GM18909 (cell line): ENCODE results near the gene TSPAN9.

ENCODE experiments used
- ATAC-seq: cut with Tn5 transposase; IDR thresholded peaks from one replicate; pipeline ENCODE4 v1.9.1; 2021; ENCODE audit warnings: mild to moderate bottlenecking; ENCODE audit not compliant: unreplicated experiment, poor library complexity

TSPAN9 gene

DNA sequence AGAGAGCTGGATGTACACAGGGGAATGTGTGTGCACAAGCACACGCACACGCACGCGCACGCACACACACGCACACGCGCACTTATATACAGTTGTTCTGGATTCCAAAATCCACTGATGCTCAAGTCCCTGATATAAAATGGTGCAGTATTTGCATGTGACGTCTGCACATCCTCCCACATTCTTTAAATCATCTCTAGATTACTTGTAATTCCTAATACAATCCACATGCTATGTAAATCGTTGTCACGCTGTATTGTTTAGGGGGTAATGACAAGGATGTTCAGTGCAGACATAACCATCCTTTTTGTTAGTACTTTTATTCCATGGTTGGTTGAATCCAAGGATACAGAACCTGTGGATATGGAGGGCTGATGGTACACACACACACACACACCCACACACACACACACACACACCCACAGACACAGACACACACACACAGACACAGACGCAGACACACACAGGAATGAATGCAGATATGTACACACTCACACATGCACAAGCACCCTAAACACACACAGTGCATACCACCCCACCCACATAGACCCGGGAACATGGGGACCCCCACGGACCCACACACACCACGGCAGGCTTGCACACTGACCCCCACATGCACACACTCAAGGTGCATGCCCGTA lies 225.3 kb downstream of the TSPAN9 start:
- ATAC-seq = no peak

DNA sequence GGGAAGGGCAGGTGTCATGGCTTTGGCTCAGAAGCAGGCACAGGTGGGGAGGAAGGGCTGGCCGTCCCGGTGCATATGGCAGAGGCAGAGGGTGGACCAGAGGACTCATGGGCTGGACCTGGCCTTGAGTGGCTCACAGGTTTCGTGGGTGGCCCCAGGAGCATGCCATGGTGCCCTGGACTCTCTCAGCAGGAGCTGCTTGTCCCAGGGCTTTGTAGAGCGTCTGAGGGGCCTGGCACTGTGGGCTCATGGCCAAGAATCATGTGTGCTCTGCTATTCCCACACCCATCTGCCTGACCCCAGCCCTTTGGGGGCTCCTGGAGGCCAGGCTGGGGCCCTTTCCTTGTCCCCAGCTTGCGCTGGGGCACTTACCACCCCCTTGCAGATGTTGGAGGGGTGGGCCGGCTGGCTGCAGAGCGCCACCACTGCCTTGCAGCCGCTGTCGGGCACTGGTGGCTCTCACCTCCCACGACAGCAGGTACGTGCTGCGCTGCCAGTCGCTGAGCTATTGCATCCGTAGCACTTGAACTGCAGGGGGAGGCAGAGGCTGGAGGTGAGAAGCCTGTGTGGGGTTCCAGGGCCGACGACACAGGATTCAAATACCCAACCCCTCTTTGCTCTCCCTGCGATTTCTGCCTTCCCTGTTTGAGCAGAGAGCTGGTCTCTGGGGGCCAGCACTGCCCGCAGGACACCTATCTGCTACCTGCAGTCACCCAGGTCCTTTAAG lies 226.4 kb downstream of the TSPAN9 start:
- ATAC-seq = no peak

DNA sequence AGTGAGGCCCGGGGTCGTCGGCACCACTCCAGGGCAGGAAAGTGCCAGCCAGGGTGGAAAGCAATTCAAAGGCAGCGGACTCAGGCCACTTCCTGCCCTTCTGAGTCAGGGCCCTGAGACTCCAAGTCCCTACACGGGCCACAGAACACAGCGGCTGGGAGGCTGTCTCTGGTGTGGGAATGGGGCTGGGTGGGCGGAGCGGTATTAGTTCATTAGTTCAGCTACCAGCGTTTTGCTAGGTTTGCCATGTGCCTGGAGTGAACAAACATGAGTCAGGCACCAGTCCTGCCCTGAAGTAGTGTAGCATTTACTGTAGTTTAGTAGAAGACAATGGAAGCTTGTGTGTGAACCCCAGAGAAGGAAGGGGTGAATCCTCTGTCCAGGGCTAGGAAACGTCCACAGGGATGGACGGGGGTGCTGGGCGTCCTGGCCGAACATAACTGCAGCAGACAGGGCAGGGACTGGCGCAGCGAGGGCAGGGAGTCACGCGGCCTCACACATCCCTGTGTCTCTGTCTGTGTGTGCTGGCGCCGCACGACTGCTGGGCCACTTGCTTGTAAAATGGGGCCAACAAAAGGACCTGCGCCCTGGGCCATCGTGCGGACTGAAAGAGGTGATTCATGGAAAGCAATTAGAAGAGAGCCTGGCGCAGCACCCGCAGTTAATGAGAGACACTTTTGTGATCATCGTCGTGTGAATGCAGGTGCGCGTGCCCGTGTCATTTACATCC lies 227.4 kb downstream of the TSPAN9 start:
- ATAC-seq = no peak

DNA sequence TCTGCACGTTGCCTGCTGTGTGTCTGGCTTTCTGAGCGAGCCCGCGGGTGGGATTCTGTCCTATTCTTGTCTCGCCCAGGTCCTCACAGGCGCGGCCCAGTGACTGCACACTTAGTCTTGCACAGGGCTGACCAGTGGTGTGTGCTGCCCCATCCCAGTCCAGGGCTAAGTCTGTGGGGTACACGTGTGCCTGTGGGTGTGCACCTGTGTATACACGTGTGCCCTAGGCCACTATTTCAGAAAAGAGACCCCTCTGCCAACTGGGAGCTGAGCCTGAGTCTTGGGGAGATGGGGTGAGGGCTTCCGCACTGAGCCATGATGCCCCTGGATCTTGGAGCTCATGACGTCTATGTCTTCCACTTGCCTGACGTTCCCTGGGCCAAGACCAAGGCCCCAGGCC lies 228.3 kb downstream of the TSPAN9 start:
- ATAC-seq = no peak

DNA sequence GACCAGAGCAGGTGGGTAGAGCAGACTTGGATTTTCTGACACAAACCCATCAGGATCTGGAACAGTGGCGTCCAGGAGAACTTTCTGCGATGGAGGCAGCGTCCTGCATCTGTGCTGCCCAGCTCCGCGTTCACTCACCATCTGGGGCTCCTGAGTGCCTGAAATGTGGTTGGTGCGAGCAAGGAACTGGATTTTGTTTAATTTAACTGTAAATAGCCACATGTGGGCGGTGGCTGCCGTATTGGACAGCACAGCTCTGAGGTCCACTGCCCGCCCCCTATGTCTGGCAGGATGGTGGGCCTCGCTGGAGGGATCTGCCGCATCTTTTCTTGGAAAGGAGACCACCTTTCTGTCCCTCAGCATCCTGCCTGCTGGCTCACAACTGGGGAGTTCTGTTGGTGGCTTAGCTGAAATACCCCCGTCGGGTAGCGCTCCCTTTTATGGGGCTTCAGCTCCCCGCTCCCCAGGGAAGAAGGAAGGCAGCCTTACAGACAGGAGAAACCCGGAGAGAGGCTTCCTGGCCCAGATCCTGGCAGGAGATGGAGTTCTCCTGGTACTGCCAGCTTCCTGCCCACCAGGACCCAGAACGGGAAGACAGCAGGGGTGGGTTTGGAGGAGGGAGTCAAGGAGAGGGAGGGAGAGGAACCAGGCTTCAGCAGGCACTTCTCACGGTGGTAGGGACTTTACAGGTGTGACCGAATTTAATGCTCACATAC lies 228.9 kb downstream of the TSPAN9 start:
- ATAC-seq = no peak

DNA sequence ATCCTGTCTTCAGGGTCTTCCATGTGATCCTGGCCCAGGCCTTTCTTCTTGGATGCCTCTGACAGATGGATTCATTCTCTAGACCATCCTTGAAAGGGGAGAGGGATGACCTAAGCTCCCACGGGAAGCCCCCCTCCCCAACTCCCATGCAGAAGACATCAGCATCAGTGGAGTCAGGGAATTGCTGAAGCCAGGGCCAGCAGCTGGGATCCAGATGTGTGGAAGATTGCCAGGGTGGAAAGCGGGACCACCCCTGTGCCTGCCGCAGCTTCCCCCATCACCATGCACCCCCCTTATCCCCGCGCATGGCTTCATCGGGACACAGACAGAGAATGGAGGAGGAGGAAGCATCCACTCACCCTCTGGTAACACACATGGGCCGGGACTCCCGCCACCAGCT lies 230.2 kb downstream of the TSPAN9 start:
- no peak for ATAC-seq

DNA sequence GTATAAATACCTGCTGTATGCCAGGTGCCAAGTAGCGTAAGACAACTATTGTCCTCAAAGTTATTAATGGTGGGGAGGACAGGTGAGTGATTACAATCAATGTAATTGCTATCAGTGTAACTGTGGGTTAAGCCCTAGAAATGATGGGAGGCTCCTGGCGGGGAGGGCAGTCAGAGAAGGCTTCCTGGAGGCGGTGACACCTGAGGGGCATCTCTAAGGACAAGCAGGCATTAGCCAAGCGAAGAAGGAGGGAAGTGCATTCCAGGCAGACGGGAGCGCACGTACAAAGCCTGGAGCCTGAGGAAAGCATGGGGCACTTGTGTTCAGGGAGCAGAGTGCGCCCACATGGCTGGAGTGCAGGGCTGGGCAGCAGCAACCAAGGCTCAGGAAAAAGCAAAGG lies 230.9 kb downstream of the TSPAN9 start:
- no peak for ATAC-seq

DNA sequence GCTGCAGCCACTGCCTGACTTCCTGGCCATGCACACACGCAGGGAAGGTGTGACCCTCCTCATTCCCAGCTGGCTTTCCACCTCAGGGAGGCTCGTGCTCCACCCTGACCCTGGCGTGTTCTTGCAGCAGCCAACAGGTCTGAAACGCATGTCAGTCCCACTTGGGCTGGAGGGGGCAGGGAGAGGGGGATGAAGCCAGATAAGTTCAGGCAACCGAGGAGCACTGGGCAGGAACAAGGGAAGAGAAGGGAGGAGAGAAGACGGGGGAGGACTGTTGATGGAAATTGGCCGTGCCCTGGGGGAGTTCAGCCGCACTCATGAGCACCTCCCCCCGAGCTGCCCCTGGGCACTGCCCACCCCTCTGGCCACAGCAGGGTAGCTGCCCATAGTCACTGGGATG lies 231.4 kb downstream of the TSPAN9 start:
- ATAC-seq = no peak

DNA sequence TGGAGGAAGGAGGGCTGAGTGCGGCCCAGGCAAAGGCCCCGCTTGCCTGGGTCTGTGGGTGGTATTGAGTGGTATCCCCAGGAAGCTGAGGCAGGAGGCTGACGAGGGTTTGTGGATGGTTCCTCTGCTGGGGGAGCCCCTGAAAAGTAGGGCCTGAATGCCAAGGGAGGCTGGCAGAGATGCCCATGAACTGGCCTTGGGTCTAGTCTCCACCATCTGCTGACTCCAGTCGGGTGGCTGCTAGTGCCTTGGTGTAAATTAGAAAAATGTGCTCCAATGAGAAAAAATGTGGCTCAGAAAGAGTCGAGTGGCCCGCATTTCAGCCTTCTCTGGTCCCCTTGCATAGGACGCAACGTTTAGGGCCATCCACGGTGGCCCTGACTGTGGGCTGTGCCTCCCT lies 232.6 kb downstream of the TSPAN9 start:
- no peak for ATAC-seq

DNA sequence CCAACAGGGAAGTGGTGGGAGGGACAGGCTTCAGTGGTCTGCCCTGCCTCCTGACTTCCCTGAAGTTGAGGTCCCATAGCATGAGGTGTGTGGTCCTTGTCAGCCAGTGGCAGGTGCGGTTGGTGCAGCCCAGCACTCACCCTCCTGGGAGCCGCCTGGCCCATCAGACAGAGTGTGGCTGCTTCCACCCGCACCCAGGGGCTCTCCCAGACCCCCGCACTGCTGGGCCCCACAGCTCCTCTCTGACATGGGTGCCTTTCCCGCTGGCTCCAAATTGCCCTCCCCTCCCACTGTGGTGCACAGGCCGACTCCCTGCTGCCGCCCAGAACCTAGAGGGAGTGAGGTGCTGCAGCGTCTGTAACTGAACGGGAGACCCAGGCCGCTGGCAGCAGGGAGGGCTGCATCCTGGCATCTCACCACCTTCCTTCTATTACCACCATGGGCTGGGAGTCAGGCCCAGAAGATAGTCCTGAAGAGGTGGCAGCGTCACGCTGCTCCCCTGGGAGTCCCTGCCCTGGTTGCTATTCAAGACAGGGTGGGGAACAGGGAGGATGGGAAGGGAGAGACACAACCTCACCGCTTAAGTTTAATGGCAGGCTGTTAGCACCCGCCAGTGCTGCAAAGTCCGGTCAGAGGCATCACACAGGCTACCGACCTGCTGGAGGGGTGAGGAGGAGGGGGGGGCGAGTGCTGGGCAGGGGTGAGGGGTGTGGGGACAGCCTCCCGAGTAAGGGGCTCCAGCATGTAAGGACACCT lies 233.3 kb downstream of the TSPAN9 start:
- no peak for ATAC-seq

DNA sequence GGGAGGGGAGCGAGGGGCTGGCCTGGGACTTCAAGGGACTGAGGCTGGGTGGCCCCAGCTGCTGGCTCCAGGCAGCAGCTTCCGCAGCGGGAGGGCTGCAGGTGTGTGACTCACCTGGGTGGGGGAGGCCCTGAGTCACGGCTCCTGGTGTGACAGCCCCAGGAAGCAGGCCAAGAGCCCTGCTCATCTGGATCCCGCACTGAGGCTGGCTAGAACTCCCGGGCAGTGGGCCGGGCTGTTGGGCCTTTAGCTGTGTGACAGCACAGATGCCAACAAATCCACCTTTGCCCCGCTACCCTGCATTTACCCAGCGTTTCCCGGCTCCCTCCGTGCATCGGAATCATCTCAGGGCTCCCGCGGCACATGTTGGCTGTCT lies 233.8 kb downstream of the TSPAN9 start:
- no peak for ATAC-seq

DNA sequence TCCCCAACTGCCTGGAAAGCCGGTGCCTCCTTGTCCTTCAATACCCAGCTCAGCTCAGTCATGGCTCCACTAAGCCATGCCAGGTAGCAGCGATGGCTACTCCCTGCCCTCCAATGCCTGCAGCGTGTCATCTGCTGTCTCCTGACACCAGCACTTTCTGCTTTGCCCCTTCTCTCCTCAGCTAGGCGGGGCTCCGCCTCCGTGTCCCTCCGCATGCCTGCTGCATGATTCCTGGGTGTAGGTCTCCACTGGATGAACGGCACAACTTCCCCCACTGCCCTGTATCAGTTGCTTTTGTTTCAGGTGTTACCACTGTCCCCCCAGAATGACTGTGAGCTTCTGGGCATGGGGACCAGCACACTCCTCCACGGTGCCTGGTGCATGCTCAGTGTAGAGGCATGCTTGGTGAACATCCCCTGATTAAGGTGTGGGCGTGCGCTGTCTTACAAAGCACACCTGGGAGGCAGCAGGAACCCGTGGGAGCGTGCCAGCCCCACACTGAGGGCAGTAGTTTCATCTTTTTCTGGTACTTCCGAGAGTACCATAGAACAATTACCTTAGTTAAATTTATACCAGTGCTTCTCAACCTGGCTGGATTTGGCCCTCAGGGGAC lies 234.4 kb downstream of the TSPAN9 start:
- no peak for ATAC-seq

DNA sequence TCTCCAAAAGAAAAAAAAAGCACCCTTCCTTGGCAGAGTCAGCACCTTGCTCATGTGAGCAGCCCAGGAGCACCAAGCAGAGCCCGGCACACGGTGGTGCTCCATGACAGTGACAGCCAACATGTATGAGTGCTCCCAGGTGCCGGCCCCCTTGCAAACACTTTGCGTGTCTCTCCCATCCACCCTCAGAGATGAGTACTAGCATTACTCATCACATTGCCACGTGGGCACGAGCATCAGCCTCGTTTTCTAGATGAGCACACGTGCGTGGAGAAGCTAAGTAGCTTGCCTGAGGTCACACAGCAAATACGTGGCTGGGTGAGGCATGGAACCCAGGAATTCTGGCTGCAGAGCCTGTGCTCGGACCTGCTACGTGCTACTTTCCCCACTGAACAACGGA lies 235.9 kb downstream of the TSPAN9 start:
- ATAC-seq = no peak

DNA sequence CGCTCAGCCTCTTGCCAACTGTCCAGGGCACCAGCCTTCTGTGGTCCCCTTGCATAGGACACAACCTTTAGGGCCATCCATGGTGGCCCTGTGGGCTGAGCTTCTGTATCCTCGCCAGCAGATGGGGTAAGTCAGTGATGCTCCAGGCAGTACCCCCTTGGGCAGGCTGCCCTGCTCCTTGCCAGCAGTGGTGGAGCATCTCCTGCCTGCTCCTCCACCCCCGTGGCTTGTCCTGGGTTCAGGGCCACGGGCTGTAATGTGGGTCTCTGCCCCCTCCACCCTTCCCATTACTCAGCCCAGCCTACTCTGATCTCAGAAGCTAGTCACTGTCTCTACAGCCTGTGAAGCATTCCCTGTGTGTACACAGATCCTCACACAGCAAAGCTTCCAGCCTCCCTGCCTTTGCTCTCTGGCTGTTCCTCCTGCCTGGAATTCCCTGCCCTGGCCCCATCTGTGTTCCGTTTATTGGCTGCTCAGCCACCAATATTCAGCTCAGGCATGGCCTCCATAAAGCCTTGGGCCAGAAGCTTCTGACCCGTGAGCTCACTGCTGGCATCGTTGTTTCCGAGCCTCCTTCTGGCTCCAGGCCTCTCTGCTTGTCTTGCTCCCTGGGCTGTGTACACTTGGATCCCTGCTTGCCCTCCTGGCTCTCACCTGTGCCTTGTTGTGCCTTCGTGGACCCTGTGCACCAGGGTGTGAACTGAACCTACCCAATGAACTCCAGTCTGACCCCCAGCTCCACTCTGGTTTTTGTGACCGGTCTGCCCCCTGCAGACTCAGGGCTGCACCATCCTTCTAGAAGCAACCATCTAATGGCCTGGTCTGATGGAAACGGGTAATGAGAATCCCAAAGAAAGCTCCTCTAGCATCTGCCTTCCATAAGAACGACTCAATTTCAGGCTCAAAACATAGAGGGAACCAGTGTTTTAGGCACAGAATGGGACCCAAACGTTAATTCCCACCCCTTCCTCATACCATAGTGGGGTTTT lies 236.8 kb downstream of the TSPAN9 start:
- ATAC-seq = no peak

DNA sequence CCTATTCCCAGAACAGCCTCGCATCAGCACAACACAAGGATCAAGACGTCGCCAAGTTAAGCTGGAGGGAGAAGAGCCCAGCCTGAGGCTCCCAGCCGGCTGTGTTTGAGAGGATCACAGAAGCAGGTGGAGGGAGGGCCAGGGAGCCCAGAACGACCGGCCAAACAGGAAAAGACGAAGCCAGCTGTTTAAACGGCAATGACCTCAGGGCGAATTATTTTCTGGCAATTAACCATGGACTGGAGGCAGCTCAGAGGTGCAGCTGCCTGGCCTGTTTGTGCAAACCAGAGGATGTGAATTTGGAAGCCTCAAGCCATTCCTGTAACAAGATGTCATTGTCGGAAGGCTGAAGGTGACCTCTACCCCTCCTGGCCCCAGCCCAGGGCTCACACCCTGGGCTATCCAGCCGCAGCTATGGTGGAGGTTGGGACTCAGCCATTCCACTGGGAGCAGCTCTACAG lies 238.1 kb downstream of the TSPAN9 start:
- ATAC-seq = no peak

DNA sequence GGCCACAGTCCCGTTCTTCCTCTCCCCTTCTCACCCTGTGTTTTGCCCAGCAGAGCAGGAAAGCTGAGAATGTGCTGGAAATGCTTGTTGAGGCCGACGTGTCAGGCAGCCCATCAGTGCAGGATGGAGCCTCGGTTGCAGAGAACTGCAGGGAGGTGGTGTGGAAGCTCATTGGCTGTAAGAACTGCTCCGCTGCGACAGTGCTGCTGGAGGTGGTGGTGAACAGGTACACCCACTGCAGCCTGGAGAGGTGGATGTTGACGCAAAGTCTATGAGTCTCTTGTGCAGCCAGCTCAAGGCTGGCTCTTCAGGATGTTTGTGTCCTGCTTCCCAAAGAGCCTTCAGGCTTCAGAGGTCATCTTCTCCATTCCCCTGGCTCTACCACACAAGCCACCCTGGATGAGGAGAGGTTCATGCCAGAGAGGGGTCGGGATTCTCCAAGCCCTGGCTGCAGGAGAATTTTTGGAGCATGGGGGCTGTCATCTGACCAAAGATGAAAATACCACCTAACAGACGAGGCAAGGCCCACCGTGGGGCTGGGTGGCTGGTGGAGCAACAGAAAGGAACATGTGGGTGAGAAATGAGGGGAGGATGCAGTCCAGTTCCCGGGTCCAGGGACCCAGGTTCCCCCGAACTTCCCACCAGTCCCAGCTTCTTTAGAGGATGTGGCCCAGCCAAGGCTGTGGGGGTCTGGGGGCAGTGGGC lies 239.7 kb downstream of the TSPAN9 start:
- ATAC-seq = no peak

DNA sequence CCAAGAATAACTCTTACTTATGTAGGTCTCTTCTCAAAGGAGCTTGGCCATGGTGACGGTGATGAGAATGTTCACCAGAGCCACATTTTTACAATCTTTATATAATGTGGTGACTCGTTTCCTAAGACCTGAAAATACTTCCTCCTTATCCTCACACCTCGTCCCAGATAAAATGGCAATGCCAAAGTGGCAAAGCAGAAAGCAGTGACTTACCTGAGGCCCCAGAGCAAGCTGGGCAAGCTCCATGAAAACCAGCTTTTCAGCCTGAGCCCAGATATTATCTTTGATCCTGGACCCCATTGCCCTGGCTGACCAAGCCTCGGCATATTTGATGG lies 240.3 kb downstream of the TSPAN9 start:
- ATAC-seq = no peak

DNA sequence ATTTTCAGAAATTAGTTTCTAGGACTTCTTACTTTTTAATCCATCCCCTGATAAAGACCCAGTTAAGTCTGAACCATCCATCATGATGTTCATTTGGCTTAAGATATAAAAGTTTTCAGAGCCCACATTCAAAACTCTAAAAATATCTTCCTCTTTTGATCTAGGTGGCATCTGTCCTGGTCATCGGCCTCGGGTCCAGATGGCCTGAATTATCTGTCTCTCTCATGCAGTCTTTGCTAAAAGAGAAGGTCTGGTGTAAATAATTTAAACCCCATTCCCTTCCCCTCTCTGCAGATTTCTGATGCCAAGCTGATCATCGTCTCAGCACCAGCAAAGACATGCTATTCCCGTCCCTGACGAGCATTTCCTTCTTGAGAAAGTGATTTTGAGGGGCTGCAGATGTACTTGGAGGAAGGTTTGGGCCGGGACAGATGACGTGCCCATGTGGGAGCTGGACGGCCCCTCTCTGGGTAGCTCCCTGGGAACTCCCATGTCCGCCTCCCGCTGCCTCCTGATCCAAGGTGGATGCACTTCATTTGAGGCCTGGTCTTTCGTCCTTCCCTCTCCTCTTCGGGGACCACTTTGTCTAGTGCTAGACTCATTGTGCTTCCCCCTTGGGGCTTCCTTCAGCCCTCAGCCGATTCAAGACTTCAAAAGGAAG lies 240.8 kb downstream of the TSPAN9 start:
- ATAC-seq = no peak
